ENCODE measurements around the gene PARP6.

Gene PARP6

GRCh38 chr15:72198356-72199204, 73.8 kb downstream of the PARP6 start:
- no peak for DNase-seq

GRCh38 chr15:72197460-72198355, 74.6 kb downstream of the PARP6 start, which contains the start of gene GRAMD2A:
Gene GRAMD2A (minus strand): TSS chr15:72197787.
- DNase-seq, result no peak

DNA sequence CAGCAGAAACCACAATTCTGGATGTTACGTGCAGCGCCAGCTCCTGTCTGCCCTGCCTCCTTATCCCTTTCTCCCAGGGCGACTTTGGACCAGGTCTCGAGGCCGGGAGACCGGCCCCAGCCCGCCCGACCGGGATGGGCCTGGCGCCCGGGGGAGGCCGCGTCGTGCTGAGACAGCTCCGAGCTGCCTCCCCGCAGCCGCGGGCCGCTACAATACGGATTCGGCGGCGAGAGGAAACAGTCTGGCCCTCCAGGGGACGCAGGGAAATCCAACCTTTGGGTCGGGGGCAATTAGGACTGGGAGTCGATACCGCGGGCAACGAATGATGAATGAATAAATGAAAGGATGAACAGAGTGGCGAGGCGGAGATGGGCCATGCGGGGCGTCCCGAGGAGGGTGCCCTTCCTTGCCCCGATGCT, 75.3 kb downstream of the PARP6 start:
- DNase-seq, result no peak

DNA sequence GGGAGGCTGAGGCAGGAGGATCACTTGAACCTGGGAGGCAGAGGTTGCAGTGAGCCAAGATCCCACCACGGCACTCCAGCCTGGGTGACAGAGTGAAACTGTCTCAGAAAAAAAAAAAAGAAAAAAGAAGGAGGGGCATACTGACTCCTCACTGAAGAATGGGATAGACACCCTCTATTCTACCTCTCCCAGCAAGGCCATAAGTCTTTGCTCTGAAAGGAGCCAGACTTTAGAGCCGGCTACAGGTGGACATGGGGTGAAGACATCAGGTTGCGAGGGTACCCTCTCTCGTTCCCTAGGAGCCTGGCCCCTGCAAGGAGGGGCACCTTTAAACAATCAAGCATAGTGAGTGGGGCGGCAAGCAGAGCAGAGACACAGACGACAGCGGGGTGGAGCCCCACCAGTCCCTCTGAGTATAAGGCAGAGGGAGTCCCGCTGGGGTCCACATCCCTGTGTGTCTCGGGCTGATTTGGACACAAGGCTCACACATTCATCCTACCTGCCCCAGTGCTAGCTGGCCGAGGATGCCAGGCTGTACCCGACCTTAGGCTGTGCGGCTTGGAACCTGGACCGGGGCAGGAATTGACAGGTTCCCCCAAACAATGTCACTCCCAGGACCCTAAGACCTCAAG, 75.8 kb downstream of the PARP6 start:
- no peak for DNase-seq

DNA sequence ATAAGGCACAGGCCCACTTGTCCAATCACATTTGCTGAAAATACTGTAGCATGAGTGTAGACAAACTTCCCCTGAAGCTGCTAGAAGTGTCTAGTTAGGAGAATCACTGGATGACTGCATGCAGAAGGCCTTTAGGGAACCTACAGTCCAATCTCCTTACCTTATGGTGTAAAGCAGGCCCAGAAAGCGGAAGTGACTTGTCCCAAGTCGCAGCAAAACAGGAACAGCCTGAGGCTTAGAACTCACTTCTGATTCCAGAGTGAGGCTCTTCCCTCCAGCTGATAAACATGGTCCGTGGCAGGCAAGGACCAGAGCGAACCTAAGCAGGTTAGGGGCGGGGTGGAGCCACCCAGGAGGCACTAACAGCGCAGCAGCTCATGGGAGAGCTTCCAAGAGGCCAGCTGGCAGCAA, 77.2 kb downstream of the PARP6 start:
- DNase-seq, result no peak

DNA sequence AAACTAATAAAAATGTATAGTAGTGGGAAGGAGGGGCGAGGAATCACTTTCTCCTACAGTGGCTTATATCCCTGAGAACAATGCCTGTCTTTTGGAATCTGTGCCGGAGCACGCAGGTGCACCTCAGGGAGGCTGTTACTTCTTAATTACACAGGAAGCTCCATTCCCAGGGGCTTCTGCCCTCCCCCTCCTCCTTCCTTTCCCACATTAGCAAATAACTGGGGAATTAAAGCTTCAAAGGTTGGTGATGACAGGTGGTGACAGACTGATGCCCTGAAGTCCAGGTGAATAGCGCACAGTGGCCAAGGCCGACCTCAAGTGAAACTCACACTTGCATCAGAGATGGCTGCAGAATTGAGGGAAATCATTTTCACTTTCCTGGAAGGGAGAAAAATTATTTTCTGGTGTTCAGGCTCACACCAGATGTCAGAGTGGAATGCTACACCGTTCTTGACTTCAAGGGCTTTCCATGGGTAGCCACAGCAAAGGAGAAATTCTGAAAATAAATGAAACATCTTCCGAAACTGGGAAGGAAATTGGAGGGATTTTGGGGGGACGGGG, 78.4 kb downstream of the PARP6 start:
- no peak for DNase-seq

- no peak for DNase-seq
These were observed 79.9 kb downstream of the PARP6 start for GRCh38 chr15:72192416-72192815.

Measured in SW 1271 (cell line).